GM18505 (cell line): ENCODE measurements around the gene GAGE2A.

Experiments used
- ATAC-seq: cut with Tn5 transposase; IDR thresholded peaks from one replicate; pipeline ENCODE4 v1.9.1; 2021; ENCODE audit not compliant: unreplicated experiment
- POLR2A ChIP-seq: IDR thresholded peaks from 4 replicates; pipeline ENCODE4 v1.6.1; 2011; ENCODE audit warnings: borderline replicate concordance; ENCODE audit not compliant: insufficient read depth, insufficient read length; ENCODE audit errors: extremely low read depth

The GAGE2A gene

GRCh38 chrX:49644991-49645637 is 55.8 kb downstream of the GAGE2A start:
- no peak for ATAC-seq
- no peak for TF ChIP-seq POLR2A
